ENCODE measurements around the gene BTBD9.

DNA sequence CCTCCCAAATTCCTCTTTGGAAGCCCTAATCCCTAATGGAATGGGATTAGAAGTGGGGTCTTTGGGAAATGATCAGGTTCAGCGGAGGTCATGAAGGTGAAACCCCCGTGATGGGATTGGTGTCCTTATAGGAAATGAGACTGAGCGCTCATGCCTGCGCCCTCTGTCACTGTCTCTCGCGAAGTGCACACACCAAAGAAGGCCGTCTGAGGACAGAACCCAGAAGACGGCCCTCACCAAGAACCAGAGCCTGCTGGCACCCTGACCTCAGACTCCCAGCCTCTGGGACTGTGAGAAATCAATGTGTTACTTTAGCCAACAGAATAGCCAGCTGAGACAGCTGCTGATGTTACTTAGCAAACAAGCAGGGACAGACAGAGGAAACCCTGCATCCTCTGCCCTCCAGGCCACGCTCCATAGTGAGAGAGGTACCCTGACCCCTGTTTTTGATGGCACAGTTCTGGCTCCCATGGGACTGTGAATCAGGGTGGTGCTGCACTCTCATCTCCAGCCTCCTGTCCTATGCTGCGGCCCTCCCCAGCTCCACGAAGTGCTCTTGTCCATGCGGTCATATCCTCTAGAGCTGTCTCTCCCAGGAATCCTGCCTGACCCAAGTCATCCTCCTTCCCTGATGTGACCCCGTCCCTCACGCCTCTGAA is 450.9 kb downstream of the BTBD9 start:
- TF ChIP-seq MAFK (conservative IDR thresholded peaks at IDR 0.05 in 1 of 2, IDR thresholded peaks at IDR 0.05 in 1 of 2; ENCODE audit: low read length in 2 of 2) (no peak), ZNF883 (CRISPR knock-in tag; IDR thresholded peaks at IDR 0.05; ENCODE audit: not compliant biosample characterization) (no peak), TAF1 (CRISPR knock-in tag; IDR thresholded peaks at IDR 0.05) (no peak), BRCA1 (CRISPR knock-in tag; IDR thresholded peaks at IDR 0.05) (no peak), SRSF1 (optimal IDR thresholded peaks at IDR 0.05; ENCODE audit: low read depth, low read length) (no peak), ZMYM2 (CRISPR knock-in tag; IDR thresholded peaks at IDR 0.05) (no peak), CAMTA2 (CRISPR knock-in tag; IDR thresholded peaks at IDR 0.05; ENCODE audit: borderline replicate concordance) (no peak), GTF2F1 (IDR thresholded peaks at IDR 0.05; ENCODE audit: low read length) (no peak), NKX3-1 (CRISPR knock-in tag; IDR thresholded peaks at IDR 0.05) (no peak)
- TF ChIP-seq, protein P1, sequence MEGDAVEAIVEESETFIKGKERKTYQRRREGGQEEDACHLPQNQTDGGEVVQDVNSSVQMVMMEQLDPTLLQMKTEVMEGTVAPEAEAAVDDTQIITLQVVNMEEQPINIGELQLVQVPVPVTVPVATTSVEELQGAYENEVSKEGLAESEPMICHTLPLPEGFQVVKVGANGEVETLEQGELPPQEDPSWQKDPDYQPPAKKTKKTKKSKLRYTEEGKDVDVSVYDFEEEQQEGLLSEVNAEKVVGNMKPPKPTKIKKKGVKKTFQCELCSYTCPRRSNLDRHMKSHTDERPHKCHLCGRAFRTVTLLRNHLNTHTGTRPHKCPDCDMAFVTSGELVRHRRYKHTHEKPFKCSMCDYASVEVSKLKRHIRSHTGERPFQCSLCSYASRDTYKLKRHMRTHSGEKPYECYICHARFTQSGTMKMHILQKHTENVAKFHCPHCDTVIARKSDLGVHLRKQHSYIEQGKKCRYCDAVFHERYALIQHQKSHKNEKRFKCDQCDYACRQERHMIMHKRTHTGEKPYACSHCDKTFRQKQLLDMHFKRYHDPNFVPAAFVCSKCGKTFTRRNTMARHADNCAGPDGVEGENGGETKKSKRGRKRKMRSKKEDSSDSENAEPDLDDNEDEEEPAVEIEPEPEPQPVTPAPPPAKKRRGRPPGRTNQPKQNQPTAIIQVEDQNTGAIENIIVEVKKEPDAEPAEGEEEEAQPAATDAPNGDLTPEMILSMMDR (CRISPR knock-in tag; IDR thresholded peaks at IDR 0.05): no peak
- TF ChIP-seq, protein P2, sequence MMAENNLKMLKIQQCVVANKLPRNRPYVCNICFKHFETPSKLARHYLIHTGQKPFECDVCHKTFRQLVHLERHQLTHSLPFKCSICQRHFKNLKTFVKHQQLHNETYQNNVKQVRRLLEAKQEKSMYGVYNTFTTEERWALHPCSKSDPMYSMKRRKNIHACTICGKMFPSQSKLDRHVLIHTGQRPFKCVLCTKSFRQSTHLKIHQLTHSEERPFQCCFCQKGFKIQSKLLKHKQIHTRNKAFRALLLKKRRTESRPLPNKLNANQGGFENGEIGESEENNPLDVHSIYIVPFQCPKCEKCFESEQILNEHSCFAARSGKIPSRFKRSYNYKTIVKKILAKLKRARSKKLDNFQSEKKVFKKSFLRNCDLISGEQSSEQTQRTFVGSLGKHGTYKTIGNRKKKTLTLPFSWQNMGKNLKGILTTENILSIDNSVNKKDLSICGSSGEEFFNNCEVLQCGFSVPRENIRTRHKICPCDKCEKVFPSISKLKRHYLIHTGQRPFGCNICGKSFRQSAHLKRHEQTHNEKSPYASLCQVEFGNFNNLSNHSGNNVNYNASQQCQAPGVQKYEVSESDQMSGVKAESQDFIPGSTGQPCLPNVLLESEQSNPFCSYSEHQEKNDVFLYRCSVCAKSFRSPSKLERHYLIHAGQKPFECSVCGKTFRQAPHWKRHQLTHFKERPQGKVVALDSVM (CRISPR knock-in tag; IDR thresholded peaks at IDR 0.05): no peak
